GM19452 (cell line): Measurements from ENCODE around the gene SCPEP1.

Experiments used
- ATAC-seq: cut with Tn5 transposase; IDR thresholded peaks from one replicate; pipeline ENCODE4 v1.9.1; 2021; ENCODE audit not compliant: unreplicated experiment

SCPEP1 gene

DNA sequence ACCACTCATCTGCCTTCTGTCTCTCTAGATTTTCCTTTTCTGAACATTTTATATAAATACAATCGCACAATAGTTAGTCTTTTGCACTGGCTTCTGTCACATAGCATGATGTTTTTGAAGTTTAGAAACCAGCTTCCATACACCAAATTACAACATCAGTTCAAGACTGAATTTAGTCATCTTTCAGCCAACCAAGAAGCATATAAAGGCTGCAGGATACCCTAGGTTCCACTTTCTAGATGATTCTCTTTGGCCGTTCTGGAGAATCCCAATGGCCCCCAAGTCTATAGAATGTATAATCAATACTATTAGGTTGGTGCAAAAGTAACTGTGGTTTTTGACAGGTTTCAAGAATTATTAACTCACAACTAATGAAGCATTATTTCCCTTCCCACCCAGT is 19.4 kb downstream of the SCPEP1 start:
- no peak for ATAC-seq

DNA sequence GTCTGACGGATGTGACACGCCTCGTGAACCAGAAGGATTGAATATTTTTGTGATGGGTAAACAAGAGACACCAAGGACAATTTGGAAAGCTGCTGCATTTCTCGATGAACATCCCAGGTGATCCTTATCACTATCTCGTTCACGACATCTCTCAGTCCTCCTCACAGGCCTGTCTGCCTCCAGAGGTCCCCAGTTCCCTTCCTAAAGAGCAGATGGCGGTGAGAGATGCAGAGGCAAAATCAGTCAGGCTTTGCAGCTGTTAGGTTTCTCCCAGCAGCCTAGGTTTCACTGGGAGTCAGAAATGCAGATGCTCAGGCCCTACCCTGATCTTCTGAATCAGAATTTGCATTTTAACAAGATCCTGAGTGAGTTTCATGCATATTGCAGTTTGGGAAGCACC is 23.6 kb downstream of the SCPEP1 start:
- no peak for ATAC-seq

DNA sequence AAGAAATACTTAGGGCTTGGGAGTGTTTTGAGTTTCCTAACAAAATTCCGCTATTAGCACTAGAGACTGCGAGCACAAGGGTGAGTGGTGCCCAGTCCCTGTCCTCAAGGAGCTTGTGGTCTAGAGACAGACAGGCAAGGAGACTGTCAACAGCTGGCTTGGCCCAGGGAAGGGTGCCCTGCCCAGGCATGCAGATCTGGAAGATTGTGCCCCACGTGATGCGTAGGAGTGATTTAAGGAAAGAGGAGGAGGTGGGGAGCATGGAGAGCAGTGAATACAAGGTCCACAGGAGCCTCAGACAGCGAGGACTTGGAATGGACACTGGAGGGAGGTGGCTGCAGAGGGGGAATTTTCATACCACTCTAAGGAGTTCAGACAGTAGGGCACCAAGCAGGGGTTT is 25.0 kb downstream of the SCPEP1 start:
- ATAC-seq: no peak

DNA sequence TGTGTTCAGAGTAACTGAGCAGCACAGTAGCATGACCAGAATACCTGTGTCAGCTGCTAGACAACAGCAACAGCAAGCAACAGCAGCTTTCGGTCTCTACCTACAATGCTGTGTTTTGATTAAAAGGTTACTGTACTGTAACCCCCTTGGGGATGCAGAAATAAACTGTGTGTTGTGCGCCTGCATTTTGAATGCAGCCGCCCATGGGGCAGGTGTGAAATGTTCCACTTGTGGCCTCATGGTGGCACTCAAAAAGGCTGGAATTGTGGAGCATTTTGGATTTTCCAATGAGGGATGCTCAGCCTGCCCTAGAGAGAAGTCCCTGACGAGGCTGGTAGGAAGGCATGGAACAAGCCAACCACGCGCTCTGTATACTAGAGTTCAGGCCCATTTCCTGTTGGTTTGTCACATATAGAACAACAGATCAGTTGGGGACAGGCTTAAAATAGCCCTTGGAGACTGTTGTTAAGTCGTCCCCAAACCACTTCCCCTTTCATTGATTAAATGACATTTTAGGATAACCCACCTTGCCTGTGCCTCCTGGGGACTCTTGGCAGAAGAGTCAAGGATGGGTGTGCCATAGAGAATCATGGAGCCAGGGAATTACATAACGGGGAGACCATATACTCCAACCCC is 27.1 kb downstream of the SCPEP1 start:
- peak; percentile 89 for ATAC-seq

DNA sequence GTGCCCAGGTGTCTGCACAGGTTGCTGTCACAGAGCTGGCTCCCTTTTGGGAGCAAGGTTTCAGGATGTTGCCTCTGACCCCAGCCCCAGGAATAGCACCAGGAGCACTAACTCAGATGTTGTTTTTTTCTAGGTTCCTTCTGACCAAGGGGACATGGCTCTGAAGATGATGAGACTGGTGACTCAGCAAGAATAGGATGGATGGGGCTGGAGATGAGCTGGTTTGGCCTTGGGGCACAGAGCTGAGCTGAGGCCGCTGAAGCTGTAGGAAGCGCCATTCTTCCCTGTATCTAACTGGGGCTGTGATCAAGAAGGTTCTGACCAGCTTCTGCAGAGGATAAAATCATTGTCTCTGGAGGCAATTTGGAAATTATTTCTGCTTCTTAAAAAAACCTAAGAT is 28.1 kb downstream of the SCPEP1 start:
- no peak for ATAC-seq

DNA sequence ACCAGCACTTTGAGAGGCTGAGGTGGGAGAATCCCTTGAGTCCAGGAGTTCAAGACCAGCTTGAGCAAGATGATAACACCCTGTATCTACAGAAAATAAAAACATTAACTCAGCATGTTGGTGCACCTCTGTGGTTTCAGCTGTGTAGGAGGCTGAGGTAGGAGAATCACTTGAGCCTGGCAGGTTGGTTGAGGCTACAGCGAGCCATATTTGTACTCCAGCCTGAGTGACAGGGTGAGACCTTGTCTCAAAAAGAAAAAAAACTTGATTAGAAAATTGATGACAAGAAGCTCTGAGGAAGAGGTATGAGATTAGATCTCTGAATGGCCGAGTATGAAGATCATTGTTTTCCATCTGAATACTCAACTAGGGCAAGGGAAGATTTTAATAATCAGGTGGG is 31.0 kb downstream of the SCPEP1 start:
- ATAC-seq: no peak

DNA sequence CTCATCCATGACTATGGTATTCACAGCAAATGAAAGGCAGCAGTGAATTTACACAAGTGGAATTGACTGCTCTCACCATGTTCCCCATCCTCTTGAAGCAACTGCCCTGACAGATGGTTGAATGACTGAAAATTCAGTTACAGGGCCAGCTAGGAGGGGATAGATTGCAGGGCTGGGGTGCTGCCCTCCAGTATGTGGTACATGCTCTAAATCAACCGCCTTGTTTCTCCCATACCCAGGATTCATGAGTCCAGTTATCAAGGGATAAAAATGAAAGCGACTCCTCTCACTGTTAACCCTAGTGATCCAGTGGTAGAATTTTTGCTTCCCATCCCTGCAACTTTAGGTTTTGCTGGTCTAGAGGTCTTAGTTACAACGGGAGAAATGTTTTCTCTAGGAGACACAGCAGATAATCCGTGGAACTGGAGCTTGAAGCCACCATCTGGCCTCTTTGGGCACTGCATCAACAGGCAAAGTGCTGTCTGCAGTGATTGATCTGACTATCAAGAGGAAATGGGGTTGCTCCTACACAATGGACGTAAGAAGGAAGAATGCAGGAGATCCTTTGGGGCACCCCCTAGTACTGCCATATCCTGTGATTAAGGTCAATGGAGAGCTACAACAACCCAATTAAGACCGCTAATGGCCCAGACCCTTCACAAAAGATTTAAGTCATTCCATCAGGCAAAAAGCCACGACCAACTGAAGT is 32.0 kb downstream of the SCPEP1 start:
- ATAC-seq: no peak

DNA sequence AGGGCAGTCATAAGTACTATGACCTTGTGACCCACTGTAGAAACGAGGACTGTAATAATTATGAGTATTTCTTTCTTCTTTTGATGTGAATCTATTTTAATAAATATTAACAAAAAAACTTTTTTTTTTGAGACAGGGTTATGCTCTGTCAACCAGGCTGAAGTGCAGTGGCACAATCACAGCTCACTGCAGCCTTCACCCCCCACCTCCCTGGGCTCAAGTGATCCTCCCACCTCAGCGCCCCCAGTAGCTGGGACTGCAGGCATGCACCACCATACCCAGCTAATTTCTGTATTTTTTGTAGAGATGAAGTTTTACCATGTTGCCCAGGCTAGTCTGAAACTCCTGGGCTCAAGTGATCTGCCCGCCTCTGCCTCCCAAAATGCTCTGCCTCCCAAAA is 32.6 kb downstream of the SCPEP1 start:
- no peak for ATAC-seq

DNA sequence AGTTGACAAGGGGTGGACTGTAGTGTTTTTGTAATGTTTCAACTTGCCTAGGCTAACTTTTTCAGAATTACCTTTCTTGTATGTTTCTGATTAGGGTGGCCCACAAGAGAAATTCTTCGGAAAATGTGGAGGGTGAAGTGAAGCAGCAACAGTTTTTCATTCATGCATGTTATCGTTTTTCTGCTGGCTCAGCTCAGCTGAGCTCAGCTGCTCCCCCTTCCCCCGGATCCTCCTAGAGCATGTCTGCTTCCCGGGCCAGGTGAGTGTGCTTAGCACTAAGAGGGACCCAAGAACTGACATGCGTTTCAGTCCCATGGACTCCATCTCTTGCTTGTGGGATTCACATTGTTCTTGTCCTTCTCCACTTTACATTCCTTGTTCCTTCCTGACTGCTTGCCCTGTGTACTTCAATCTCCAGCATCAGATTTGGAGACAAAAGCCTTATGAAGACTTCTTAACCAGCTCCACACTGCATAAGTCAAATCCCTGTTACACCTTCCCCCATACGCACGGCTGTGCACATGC is 33.6 kb downstream of the SCPEP1 start:
- no peak for ATAC-seq

DNA sequence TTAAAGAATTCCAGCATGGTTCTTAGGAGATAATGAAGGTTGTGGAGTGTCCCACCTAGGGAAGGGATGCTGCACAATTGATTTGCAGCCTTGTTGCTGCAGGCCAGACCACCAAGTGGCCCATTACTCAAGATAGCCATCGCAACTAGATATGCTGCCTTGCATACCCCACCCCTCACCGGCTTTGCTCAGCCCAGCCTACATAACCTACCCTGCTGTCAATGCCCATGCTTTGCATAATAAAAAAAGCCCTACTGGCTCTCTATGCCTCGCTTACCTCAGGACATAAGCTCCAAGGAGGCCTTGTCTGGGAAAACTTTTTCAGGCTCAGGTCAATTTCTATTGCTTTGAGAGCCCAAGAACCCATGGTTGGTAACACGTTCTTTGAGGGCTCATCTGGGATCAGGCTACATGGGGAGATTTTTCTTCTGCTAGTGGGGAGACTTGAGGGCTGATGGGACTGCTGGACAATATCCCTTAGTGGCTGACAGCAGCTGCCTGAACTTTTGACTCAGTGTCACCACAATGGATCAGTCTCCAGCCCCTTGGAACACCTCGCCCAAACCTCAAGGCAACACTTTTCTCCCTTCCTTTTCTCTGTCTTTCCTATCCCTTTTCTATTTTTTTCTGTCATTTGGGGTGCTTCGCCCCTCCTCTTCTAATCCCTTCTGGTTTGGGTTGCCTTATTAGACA is 38.3 kb downstream of the SCPEP1 start:
- no peak for ATAC-seq

DNA sequence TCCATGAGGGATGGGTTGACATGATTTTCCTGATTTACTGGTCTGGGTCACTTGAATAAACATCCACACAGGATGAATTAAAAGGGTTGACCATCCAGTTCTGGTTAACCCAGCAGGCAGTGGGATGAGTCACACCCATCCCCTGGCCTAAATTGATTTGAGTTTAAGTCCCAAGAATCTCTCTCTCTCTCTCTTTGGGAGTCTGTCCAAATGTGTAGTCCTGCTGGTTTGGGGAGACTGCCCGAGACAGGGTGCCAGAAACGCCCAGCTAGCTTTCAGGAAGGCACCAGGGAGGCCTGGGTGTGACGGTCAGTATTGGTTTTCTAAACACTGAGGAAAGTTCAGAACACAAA is 38.8 kb downstream of the SCPEP1 start:
- no peak for ATAC-seq

DNA sequence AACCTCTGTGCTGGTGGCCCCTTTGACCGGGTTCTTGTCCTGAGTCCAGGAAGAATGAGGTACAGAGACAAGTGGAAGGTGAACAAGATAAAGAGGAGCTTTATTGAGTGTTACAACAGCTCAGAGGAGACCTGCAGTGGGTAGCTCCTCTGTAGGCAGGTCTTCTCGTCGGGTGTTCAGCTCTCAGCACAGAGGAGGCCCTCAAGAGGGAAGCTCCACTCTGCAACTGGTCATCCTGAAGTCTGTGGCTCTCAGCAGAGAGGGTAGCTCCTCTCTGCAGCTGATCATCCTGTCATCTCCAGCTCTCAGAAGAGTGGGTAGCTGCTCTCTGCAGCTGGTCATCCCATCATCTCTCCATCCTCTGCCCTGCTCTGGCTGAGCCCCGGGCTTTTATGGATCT is 39.7 kb downstream of the SCPEP1 start:
- no peak for ATAC-seq

DNA sequence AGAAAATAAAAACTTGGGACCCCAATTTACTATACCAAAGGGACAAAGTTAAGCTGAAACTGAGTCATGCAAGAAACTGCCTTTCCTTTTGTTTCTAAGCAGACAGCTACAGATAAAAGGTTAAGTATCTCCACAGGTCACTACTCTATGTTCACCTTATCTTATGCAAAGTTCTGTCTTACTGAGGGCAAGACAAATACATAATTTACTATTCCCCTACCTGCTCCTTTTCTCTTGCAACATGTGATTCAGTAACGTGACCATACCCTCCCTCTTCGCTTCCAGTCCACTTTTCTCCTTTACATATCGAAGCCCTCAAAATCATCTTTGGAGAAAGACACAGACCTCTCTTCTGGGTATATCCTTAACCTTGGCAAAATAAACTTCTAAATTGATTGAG is 42.3 kb downstream of the SCPEP1 start:
- ATAC-seq: no peak

DNA sequence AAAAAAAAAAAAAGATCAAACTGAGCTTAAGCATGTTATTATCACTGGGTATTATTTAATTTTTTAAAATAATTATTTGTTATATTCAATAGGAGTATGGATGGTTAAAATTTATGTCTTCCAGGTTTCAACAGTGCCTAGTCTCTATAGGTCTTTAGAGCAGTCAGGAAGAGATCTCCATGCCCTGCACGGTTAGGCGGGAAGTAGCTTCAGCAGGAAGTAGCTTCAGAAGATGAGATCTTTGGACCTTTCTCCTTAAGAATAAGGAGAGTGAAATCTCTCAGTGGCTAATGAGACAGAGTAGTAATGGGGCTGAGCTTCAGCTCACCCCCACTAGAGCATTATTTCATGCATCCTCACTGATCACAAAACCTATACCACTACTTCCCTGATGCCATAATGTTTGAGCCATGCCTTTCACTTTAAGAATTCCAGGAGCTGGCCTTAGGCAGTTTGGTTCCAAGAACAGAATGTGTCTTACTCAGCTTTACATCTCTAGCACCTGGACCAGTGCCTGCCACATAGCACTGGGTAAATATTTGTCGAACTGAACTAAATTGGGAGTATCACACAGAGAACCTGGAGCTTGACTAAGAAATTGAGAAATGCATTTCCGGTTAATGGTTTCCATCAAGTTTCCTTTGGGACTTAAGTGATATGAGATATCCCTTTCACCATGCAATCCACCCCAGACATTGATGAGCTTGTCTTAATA is 43.5 kb downstream of the SCPEP1 start:
- no peak for ATAC-seq

DNA sequence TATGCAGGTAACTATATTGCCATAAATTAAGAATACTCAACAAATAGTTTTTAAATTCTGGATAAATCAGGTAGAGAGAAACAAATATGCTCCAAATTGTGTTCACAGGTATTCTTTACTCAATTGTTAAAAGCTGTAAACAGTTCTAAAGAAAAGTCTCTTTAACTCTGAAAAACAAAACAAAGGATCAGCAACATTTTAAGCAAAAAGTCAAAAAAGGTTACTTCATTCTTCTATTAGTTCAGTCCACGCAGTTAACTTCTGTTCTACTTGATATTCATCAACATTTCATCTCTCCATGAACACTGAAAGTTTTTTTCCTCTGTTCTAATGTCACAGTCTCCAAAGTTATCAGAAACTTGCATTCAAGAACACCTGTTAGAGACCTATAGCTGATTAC is 47.9 kb downstream of the SCPEP1 start:
- no peak for ATAC-seq

DNA sequence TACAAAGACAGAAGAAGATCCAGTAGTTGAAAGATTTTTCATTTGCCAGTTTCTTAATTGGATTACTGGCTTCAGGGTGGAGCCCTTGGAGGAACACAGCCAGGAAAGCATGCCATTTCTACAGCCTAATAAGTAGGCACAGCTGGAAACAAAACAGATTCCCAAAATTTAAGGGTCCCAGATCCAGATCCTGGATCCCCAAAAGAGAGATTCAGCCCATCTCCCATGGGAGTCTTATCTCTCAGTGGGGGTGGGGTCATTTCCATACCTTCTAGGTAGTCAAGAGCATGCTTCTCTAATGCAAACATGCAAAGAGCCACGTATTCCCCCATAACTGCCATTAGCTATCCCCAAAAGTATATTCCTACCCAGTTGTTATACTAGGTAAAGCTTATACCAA is 49.9 kb downstream of the SCPEP1 start:
- ATAC-seq: no peak

DNA sequence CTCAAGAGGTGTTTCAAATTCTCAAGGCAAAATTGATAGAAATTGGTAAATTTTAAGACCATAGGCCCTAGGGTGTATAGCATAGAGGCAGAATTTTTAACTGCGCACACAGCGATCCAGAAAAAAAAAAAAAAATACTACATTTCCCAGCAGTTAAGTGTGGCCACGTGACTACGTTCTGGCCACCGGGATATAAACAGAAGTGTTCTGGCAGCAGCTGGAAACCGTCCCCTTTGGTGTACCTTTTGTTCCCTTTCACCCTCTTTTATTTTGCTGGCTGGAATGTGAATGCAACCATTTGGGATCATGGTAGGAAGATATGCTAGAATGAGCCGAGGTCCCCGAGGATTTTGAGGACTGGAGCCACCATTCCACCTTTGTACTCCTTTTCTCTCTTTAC is 54.4 kb downstream of the SCPEP1 start:
- ATAC-seq: no peak

DNA sequence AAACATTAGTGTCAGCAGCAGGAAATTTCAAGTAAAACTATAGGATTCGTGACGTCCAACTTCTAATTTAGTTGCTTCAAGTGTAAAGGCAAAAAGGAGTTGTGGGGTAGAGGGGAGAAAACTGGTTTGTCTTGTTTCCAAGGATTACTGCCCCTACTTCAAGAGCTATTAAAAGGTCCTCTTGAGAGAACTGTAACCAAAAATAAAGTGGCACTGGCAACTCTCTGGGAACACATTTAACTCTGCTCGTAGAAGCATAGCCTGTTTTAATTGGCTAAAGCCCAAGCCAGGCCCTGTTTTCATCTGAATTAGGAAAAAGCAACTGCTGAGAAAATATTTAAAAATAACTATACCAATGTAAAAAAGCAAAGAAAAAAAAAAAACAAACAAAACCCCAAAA is 55.4 kb downstream of the SCPEP1 start:
- ATAC-seq: no peak

DNA sequence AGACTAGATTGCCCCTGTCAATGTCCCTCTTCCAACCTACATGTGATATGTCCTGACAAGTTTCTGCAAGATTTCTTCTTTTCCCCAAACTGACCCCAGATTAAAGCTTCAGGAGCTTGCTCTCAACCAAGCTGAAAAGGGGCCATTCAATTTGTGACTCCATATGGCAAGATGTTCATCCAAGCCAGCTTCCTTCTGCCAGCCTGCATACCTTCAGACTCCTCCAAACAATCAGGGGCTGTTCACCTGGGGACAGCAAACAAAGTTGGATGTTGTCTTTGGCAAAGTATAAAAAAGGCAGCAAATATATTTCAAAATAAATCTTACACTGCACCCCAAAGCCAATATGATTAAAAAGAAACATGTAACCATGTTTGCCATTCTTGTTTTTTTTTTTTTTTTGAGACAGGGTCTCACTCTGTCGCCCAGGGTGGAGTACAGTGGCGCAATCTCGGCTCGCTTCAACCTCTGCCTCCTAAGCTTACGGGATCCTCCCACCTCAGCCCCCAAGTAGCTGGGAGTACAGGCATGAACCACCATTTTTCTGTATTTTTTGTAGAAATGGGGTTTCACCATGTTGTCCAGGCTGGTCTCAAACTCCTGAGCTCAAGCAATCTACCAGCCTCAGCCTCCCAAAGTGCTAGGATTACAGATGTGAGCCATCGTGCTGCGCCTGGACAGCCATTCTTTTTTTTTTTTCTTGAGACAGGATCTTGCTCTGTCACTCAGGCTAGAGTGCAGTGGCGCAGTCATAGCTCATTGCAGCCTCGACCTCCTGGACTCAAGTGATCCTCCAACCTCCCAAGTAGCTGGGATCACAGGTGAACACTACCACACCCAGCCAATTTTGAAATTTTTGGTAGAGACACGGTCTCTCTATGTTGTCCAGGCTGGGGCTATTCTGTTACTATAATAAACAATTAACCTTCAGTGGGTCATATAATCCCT is 57.1 kb downstream of the SCPEP1 start:
- ATAC-seq: no peak

DNA sequence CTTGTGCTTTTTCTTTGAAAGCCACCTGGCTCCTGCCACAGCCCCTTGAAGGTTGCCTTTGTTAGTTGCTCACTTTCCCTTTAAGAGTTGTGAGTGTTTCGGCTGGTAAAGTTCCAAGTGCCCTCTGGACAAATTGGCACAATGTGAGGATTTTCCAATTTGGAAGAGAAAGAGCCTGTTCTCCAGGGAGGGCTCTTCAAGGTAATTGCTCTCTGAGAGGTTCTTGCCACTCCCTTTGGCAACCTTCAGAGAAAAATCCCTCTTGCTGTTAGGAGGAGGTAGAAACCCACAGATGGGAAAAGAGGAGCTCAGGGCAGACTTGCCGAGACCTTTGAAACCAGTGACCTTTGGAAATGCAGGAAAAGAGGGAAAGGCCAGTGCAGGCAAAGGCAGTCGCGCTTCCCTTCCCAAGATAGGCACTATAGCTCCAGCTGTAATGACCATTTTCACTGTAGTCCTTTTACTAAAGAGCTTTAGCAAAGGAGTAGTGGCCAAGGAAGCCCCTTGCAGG is 58.1 kb downstream of the SCPEP1 start:
- no peak for ATAC-seq
